HTERT RPE-1 (cell line): Measurements from ENCODE around the gene ZNF221.
"Not testable (repeated sequence)": the region's sequence is repeated elsewhere in the genome, so short reads cannot be mapped to it uniquely, and the experiment has no call there.

Experiments used
- in situ Hi-C: fragments of 300-500 bp; cut with MboI; formaldehyde crosslinking; loops from 4 replicates; pipeline ENCODE4 v1.14.3; 2020; ENCODE audit warnings: low sequenced_read_pairs

ZNF221 gene

GRCh38 chr19:43950834-43951645 lies at the start of gene ZNF221:
TSS of gene ZNF221 (plus strand) at chr19:43951228. CDS start at chr19:43962727, 11,499 bp downstream.
- in situ Hi-C loops = no loop called here

- in situ Hi-C loops = no loop called here
These were observed 49.3 kb upstream of the ZNF221 start for GRCh38 chr19:43901395-43902390.

GRCh38 chr19:43902399-43902798 lies 48.6 kb upstream of the ZNF221 start:
- in situ Hi-C loops = no loop called here

- in situ Hi-C loops = no loop called here
These were observed 45.1 kb upstream of the ZNF221 start for GRCh38 chr19:43905897-43906296.

DNA sequence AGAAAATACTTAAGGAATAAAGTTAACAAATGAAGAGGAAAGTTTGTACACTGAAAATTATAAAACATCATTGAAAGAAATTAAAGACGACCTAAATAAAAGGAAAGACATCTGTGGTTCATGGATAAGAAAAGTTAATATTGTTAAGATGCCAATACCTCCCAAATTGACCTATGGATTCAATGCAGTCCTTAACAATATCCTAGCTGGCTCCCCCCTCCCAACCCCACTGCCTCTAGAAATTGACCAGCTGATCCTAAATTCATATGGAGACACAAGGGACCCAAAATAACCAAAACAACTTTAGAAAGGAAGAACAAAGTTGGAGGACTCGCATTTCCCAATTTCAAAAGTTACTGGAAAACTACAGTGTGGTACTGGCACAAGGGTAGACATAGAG lies 44.3 kb upstream of the ZNF221 start:
- in situ Hi-C loops = no loop called here

DNA sequence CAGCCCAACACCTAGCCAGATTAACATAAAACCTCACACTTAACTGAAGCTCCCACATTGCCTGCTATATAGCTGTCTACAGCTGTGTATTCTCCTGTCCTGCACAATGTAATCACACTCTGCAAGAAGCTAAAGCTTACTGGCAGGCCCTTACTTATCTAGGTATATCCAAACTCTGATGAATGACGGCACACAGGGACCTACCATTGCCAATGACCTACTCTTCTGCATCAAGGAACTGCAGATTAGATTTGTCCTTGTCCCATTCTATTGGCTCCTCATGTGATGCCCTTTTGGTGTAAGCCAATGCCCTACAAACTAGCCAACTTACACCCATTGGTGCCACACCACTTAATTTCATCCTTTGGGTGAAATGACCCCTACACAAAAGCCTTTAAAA lies 42.4 kb upstream of the ZNF221 start:
- in situ Hi-C loops = no loop called here

GRCh38 chr19:43910884-43911283 lies 40.1 kb upstream of the ZNF221 start:
- in situ Hi-C loops = no loop called here

DNA sequence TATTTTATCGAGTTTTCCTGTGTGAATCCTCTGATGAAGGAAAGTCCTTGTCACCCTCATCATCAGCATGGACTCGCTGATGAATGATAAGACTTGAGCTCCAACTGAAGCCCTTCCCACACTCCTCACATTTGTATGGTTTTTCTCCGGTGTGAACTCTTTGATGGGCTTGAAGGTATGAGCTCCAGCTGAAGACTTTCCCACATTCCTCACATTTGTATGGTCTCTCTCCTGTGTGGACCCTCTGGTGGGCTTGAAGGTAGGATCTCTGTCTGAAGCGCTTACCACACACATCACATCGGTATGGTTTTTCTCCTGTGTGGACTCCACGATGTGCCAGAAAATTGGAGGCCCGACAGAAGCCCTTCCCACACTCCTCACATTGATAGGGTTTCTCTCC lies 37.6 kb upstream of the ZNF221 start:
- in situ Hi-C loops = no loop called here

DNA sequence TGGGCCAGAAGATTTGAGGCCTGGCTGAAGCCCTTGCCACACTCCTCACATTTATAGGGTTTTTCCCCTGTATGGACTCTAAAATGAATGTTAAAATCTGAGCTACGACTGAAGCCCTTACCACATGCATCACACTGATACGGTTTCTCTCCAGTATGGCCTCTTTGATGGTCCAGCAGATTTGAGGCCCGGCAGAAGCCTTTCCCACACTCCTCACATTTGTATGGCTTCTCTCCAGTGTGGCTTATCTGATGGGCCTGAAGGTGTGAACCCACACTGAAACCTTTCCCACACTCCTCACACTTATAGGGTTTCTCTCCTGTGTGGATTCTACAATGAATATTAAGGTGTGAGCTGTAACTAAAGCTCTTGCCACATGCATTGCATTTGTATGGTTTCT lies 37.0 kb upstream of the ZNF221 start:
- in situ Hi-C loops = no loop called here

DNA sequence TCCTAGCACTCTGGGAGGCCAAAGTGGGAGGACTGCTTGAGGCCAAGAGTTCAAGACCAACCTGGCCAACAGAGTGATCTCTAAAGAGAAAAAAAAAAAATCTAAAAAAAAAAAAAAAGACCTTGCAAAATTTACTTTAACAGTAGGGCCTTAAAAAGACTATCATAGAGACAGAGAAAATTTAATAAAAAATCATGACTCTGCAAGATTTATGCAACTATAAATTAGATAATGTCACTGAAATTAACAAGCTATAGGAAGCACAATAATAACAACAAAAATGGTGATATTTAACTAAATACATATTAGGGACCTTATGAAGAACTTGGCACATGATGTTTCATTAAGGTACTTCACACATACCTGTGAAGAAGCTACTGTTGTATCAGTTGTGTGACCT lies 27.2 kb upstream of the ZNF221 start:
- in situ Hi-C loops = no loop called here

- in situ Hi-C loops = no loop called here
These were observed 22.2 kb upstream of the ZNF221 start for GRCh38 chr19:43928820-43929219.

DNA sequence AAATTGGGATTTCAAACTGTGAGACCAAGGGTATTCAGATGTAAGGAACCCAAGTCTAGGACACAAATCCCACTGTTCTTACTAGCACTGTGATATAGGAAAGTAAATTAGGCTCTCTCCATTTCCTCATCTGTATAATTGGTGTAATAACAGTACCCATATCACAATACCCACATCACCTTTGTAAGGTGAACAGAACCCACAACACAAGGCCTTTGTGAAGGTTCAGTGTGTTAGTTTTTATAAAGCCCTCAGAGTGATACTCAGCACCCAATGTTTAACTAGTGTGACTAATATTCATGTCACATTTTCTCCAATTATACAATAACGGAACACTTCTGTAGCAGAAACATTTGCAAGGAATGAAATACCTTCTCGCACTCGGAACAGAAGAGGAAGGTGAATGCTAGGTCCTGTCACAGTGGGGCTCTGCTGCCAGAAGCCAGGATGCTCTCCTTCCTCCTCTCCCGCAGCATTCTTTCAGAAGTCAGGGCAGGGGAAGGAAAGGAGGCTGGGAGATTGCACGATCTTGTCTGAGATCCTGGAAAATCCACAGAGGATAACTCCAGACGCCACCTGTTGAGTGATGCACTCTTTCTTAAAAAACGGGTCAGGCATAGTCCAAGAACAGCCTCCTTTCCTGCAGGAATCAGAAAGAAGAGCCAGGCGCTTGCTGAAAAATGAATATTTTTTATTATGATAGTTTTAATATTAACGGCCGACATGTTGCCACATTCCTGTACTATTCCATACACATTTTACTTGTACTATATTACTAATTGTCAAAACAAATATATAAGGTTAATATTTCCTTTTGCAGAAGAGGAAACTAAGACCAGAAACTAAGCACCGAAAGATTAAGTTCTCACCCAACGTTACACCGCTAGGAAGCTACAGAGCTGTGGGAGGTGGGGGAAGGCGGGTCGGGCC lies 16.7 kb upstream of the ZNF221 start:
- in situ Hi-C loops = no loop called here

DNA sequence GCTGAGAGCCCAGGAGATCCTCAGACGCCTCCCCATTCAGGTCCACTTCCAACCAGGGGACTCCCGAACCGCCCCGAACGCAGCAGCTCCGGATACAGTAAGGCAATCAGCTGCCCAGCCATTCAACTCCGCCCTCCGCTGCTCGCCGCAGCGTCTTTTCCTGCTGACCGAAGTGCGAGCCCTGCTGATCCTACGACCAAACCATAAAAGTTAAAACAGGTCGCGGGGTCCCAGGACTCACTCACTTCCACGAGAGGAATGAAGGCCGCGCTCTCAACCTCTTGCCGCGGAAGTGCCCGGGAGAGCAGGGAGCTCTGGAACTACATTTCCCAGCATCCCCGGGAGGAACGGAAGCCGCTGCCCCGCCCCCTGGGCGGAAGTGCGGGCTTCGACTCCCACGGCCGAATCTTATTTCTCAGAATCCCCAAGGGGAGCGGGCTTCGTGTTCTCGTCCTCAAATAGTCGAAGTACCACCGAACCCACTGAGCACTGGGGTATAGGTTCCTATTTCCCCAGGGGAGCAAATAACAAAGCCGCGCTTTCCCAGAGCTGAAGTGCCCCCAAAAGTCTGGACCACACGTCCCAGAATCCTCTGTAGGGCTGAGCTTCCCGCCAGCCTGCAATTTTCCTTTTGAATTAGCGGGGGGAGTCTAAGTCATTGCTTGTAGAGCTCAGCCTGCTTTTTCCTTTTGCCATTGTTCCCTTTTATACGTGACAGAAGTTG lies 15.9 kb upstream of the ZNF221 start, which contains the start of gene ZNF45:
Gene ZNF45, minus strand, starts transcription at position 298 of the 724 bp plus-strand sequence. CDS start 13,097 bp downstream, outside the sequence.
- in situ Hi-C loops = no loop called here

DNA sequence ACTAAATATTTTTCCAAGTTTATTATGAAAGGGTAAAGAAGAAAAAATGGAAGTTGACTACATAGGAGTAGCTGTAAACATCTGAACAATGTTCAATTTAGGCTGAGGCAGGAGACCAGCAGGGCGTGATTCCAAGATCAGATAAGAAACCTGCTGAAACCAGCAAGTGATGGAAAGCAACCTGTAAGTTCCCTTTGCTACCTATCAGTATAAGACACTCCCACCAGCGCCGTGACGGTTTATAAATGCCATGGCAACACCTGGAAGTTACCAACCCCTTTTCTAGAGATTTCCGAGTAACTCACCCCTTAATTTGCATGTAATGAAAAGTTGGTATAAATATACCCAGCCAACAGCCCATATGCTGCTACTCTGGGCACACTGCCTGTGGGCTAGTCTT lies 14.8 kb upstream of the ZNF221 start:
- in situ Hi-C loops = no loop called here

DNA sequence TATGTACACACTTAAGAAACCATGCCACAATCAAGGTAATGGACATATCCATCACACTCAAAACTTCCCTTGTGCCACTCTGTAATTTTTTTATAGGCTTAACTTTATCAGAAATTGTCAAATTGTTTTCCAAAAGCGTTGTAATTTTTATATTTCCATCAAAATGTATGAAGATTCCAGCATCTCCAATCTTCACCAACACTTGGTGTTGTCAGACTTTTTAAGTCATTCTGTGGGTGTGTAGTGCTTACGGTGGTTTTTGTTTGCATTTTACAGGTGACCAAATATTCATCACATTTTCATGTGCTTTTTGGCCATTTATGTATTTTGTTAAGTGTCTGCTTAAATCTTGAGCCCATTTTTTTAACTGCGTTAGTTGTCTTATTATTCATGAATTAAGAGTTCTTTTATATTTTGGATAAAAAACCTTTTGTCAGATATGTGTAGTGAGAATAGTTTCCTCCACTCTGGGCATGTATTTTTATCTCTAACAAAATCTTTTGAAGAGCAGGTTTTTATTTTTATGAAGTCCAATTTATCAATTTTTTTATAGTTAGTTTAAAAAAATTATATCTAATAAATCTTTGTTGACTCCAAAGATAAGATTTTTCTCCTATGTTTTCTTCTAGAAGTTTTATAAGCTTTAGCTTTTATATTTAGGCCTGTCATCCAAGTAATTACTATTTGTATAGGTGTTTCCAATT lies 11.3 kb upstream of the ZNF221 start:
- in situ Hi-C loops = no loop called here

DNA sequence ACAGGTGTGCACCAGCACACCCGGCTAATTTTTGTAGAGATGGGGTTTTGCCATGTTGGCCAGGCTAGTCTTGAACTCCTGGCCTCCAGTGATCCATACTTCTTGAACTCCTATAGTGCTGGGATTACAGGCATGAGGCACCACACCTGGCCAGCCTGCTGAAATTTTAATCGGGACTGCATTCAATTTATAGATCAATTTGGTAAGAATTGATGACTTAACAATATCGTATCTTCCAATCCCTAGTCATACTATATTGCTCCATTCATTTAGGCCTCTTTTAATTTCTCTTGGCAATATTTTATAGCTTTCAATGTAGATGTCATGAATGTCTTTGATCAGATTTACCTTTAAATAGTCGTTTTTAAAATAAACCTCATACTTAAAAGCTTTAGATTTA lies 10.3 kb upstream of the ZNF221 start:
- in situ Hi-C loops = no loop called here

GRCh38 chr19:43941209-43941608 lies 9.8 kb upstream of the ZNF221 start:
- in situ Hi-C loops = no loop called here

DNA sequence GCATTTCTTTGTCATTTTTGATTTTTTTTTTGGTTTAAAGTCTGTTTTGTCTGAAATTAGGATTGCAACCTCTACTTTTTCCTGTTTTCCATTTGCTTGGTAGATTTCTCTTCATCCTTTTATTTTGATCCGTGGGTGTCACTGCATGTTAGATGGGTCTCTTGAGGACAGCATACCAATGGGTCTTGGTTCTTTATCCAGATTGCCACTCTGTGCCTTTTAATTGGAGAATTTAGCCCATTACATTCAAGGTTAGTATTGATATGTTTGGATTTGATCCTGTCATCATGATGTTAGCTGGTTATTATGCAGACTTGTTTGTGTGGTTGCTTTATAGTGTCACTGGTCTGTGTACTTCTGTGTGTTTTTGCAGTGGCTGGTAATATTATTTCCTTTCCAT lies 3.6 kb upstream of the ZNF221 start:
- in situ Hi-C loops = not testable (repeated sequence)

- in situ Hi-C loops = not testable (repeated sequence)
These were observed 1.2 kb upstream of the ZNF221 start for GRCh38 chr19:43949803-43950202.
